Tibial artery (tissue), 4 donors: ENCODE data around the gene PLPPR2.

Experiments
- DNase-seq, 2 donors: peaks; one replicate each; pipeline ENCODE4 v3.0.0-alpha.2; 2019
- H3K27ac ChIP-seq, 2 donors: fragments of 200-600 bp; sonication (generic) in 1 of 2; 1 replicate in 1 of 2; 2 replicates in 1 of 2; pipeline ENCODE4 v1.5.1; 2018 to 2019; ENCODE audit warnings: mild to moderate bottlenecking in 1 of 2
- H3K27me3 ChIP-seq, 2 donors: fragments of 200-600 bp; sonication (generic) in 1 of 2; one replicate each; pipeline versions ENCODE4 v1.5.1 to v1.6.0; 2016 to 2019
- H3K36me3 ChIP-seq, 3 donors: fragments of 200-600 bp; sonication (generic) in 2 of 3; one replicate each; pipeline ENCODE4 v1.5.1; 2016 to 2019; ENCODE audit warnings: mild to moderate bottlenecking in 2 of 3
- H3K4me1 ChIP-seq, 4 donors: fragments of 200-600 bp; sonication (generic) in 2 of 4; 1 replicate in 3 of 4; 2 replicates in 1 of 4; pipeline ENCODE4 v1.5.1; 2016 to 2019
- H3K4me3 ChIP-seq, 2 donors: fragments of 200-600 bp; sonication (generic) in 1 of 2; 1 replicate in 1 of 2; 2 replicates in 1 of 2; pipeline ENCODE4 v1.5.1; 2018 to 2019; ENCODE audit warnings: mild to moderate bottlenecking in 2 of 2
- H3K9me3 ChIP-seq, 3 donors: fragments of 200-600 bp; sonication (generic) in 1 of 3; one replicate each; pipeline ENCODE4 v1.5.1; 2016 to 2019
- CTCF ChIP-seq, 2 experiments: fragments of 200-600 bp in 1 of 2; fragments of 450-650 bp in 1 of 2; IDR thresholded peaks; one replicate each; pipeline ENCODE4 v1.5.1; 2017 to 2019; ENCODE audit warnings: antibody characterized with exemption in 2 of 2, mild to moderate bottlenecking in 1 of 2, moderate library complexity in 1 of 2
- intact Hi-C: fragments of 100-400 bp; cut with DNase I; formaldehyde crosslinking; loops from one replicate; pipeline ENCODE4 v1.15.0; 2023; ENCODE audit warnings: low total_unique reads

PLPPR2 gene

GRCh38 chr19:11387162-11388034, 32.2 kb downstream of the PLPPR2 start:
- Histone ChIP-seq H3K4me1 (peaks cover 0 to 19% (median 16%) of the 10 kb centered on the region in 4 donors), H3K27me3 (peaks cover 0 to 16% of the 10 kb centered on the region in 2 donors), H3K36me3 (no peaks in the 10 kb centered on the region), H3K27ac (no peak overlapping the region), H3K4me3 (no peak overlapping the region), H3K9me3 (peaks cover 0 to 11% (median 0%) of the 10 kb centered on the region in 3 donors)
- DNase-seq: no peak
- intact Hi-C loops: no loop called here
- no peak for TF ChIP-seq CTCF (IDR thresholded peaks at IDR 0.05)

GRCh38 chr19:11390359-11390758, 35.1 kb downstream of the PLPPR2 start:
- Histone ChIP-seq H3K4me3 (no peak overlapping the region), H3K9me3 (peaks cover 0 to 11% (median 0%) of the 10 kb centered on the region in 3 donors), H3K27me3 (no peaks in the 10 kb centered on the region), H3K36me3 (peaks cover 0 to 10% (median 8%) of the 10 kb centered on the region in 3 donors), H3K27ac (no peak overlapping the region), H3K4me1 (no peaks in the 10 kb centered on the region)
- no peak for DNase-seq
- TF ChIP-seq CTCF (IDR thresholded peaks at IDR 0.05): no peak
- intact Hi-C loops: no loop called here

GRCh38 chr19:11390933-11391680, 35.9 kb downstream of the PLPPR2 start:
- intact Hi-C loops: no loop called here
- Histone ChIP-seq H3K4me3 (no peak overlapping the region), H3K27ac (no peak overlapping the region), H3K9me3 (peaks cover 0 to 11% (median 0%) of the 10 kb centered on the region in 3 donors), H3K4me1 (no peaks in the 10 kb centered on the region), H3K27me3 (no peaks in the 10 kb centered on the region), H3K36me3 (peaks cover 0 to 10% (median 8%) of the 10 kb centered on the region in 3 donors)
- no peak for DNase-seq
- TF ChIP-seq CTCF (IDR thresholded peaks at IDR 0.05): no peak

GRCh38 chr19:11397089-11397610, 41.9 kb downstream of the PLPPR2 start:
- Histone ChIP-seq H3K36me3 (peaks cover 0 to 32% (median 14%) of the 10 kb centered on the region in 3 donors), H3K27me3 (no peaks in the 10 kb centered on the region), H3K27ac (no peak overlapping the region), H3K4me1 (no peaks in the 10 kb centered on the region), H3K9me3 (no peaks in the 10 kb centered on the region), H3K4me3 (no peak overlapping the region)
- TF ChIP-seq CTCF (IDR thresholded peaks at IDR 0.05): no peak
- intact Hi-C loops: no loop called here
- no peak for DNase-seq

GRCh38 chr19:11399667-11400066, 44.4 kb downstream of the PLPPR2 start:
- peaks cover 0 to 31% (median 14%) of the 10 kb centered on the region in 3 donors for H3K36me3 ChIP-seq
- no peak overlapping the region for H3K4me3 ChIP-seq
- no peak for DNase-seq
- no peaks in the 10 kb centered on the region for H3K4me1 ChIP-seq
- no peaks in the 10 kb centered on the region for H3K9me3 ChIP-seq
- no peaks in the 10 kb centered on the region for H3K27me3 ChIP-seq
- no peak overlapping the region for H3K27ac ChIP-seq
- TF ChIP-seq CTCF (IDR thresholded peaks at IDR 0.05): no peak
- intact Hi-C loops: no loop called here
